ENCODE data around the gene MDFIC.

GRCh38 chr7:114922652-114923402, 933 bp downstream of the MDFIC start:
- no peak for TF ChIP-seq JUND (IDR thresholded peaks at IDR 0.05)
- no peak for TF ChIP-seq CTCF (IDR thresholded peaks at IDR 0.05)
- no peak for TF ChIP-seq NFIC (IDR thresholded peaks at IDR 0.05; ENCODE audit: borderline replicate concordance)
- TF ChIP-seq GATA2 (CRISPR knock-in tag; IDR thresholded peaks at IDR 0.05): no peak
- TF ChIP-seq ELF1 (IDR thresholded peaks at IDR 0.05): no peak
- no peak for TF ChIP-seq RAD21 (IDR thresholded peaks at IDR 0.05; ENCODE audit: low read length)
- TF ChIP-seq USF2 (IDR thresholded peaks at IDR 0.05; ENCODE audit: borderline replicate concordance, low read depth, low read length): no peak
- no peak for TF ChIP-seq REST (IDR thresholded peaks at IDR 0.05; ENCODE audit: low read depth, low read length)
- TF ChIP-seq PBX3 (IDR thresholded peaks at IDR 0.05): no peak
